Mesendoderm (in vitro differentiated cells): Measurements from ENCODE around the gene TMEM192.

Experiments
- DNase-seq: peaks from one replicate; pipeline ENCODE4 v3.0.0; 2013
- H2AK5ac ChIP-seq: 2 replicates; pipeline ENCODE4 v1.6.1; 2013; ENCODE audit warnings: low read length, inconsistent platforms
- H2BK120ac ChIP-seq: 2 replicates; pipeline ENCODE4 v1.6.1; 2013; ENCODE audit warnings: low read depth, mild to moderate bottlenecking, low read length, moderate library complexity, mixed read lengths
- H2BK15ac ChIP-seq: replicated peaks from 2 replicates; pipeline ENCODE4 v1.6.1; 2013; ENCODE audit warnings: low read depth, mild to moderate bottlenecking, moderate library complexity
- H2BK5ac ChIP-seq: 2 replicates; pipeline ENCODE4 v1.6.1; 2013; ENCODE audit warnings: low read length, inconsistent platforms
- H3K18ac ChIP-seq: 2 replicates; pipeline ENCODE4 v1.6.1; 2013; ENCODE audit warnings: mild to moderate bottlenecking, low read length, mixed read lengths
- H3K23ac ChIP-seq: one replicate; pipeline ENCODE4 v1.6.1; 2013; ENCODE audit warnings: low read length
- H3K27ac ChIP-seq: 2 replicates; pipeline ENCODE4 v1.5.1; 2013; ENCODE audit warnings: low read depth, mild to moderate bottlenecking, inconsistent platforms, low read length, moderate library complexity
- H3K27me3 ChIP-seq: 2 replicates; pipeline ENCODE4 v1.6.1; 2013; ENCODE audit warnings: low read length, control low read depth, mild to moderate bottlenecking, inconsistent platforms; ENCODE audit not compliant: insufficient read depth, poor library complexity
- H3K36me3 ChIP-seq: 2 replicates; pipeline ENCODE4 v1.6.1; 2013; ENCODE audit warnings: low read length, inconsistent platforms; ENCODE audit not compliant: control insufficient read depth, insufficient read depth
- H3K4ac ChIP-seq: one replicate; pipeline ENCODE4 v1.6.1; 2013; ENCODE audit warnings: low read depth, mild to moderate bottlenecking, low read length, moderate library complexity
- H3K4me1 ChIP-seq: 2 replicates; pipeline ENCODE4 v1.6.1; 2013; ENCODE audit warnings: low read depth, low read length, inconsistent platforms; ENCODE audit not compliant: control insufficient read depth
- H3K4me2 ChIP-seq: 2 replicates; pipeline ENCODE4 v1.6.1; 2013; ENCODE audit warnings: low read length
- H3K4me3 ChIP-seq: 2 replicates; pipeline ENCODE4 v1.5.1; 2013; ENCODE audit warnings: mild to moderate bottlenecking, low read length
- H3K56ac ChIP-seq: one replicate; pipeline ENCODE4 v1.6.1; 2013; ENCODE audit warnings: low read length
- H3K79me1 ChIP-seq: 2 replicates; pipeline ENCODE4 v1.6.1; 2013; ENCODE audit warnings: low read length, inconsistent platforms
- H3K79me2 ChIP-seq: 2 replicates; pipeline ENCODE4 v1.6.1; 2013; ENCODE audit warnings: mild to moderate bottlenecking, low read length; ENCODE audit not compliant: control insufficient read depth, insufficient read depth
- H3K9ac ChIP-seq: 2 replicates; pipeline ENCODE4 v1.6.1; 2013; ENCODE audit warnings: low read length, inconsistent platforms
- H4K5ac ChIP-seq: one replicate; pipeline ENCODE4 v1.6.1; 2013; ENCODE audit warnings: low read length
- H4K8ac ChIP-seq: one replicate; pipeline ENCODE4 v1.6.1; 2013; ENCODE audit warnings: low read depth, mild to moderate bottlenecking, control low read depth, low read length, moderate library complexity
- WGBS: extraction: QIAGEN DNeasy Blood & Tissue Kit; methylation state at CpG from one replicate; pipeline ENCODE4 v1.1.7; 2013; ENCODE audit warnings: low lambda C conversion rate, missing lambda C conversion rate; ENCODE audit not compliant: insufficient coverage; ENCODE audit errors: extremely low coverage; 5-methylcytosine and 5-hydroxymethylcytosine counted together

The TMEM192 gene

DNA sequence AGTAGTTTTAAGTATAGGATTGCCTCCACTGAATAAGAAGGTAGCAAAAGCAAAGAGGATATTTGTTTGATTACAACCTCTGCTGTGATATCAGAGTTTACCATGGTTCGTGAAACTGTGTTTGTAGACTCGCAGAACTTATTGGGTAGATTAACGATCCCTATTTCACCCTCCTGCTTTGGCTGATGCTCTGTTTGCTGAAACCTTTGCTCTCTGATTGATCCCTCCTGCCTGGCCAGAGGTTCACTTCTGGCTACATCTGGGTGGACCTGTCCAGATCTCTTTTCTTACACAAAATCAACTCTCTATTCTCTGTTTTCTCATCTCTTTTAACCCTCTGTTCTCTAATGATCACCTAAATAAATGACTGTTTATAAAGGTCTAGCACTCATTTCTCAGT is 37.9 kb upstream of the TMEM192 start:
- Histone ChIP-seq H2AK5ac (no peak overlapping the region), H3K4ac (no peak overlapping the region), H3K79me2 (no peaks in the 10 kb centered on the region), H3K23ac (no peak overlapping the region), H2BK15ac (no peak overlapping the region), H3K4me2 (no peak overlapping the region), H3K4me1 (no peaks in the 10 kb centered on the region), H3K27me3 (no peaks in the 10 kb centered on the region), H3K36me3 (no peaks in the 10 kb centered on the region), H3K4me3 (no peak overlapping the region), H3K56ac (no peak overlapping the region), H3K27ac (no peak overlapping the region), H4K8ac (no peak overlapping the region), H2BK5ac (no peak overlapping the region), H3K9ac (no peak overlapping the region), H3K18ac (no peak overlapping the region), H3K79me1 (no peaks in the 10 kb centered on the region), H2BK120ac (no peak overlapping the region), H4K5ac (no peak overlapping the region)
- no peak for DNase-seq
- WGBS = no CpG with 5 or more reads among the region's 3 CpGs

DNA sequence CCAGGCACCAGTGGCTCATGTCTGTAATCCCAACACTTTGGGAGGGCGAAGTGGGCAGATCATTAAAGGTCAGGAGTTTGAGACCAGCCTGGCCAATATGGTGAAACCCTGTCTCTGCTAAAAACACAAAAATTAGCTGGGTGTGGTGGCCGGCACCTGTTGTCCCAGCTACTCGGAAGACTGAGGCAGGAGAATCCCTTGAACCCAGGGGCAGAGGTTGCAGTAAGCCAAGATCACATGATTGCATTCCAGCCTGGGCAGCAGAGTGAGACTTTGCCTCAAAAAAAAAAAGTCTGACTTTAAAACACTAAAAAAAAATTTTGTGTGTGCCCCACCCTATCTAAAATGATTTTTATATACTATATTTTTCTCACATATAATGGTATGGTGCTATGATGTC is 26.2 kb upstream of the TMEM192 start:
- no peak overlapping the region for H3K4me3 ChIP-seq

GRCh38 chr4:165137205-165137604 is 24.5 kb upstream of the TMEM192 start:
- H3K4me3 ChIP-seq = no peak overlapping the region
- no peak overlapping the region for H2BK5ac ChIP-seq
- H3K56ac ChIP-seq = no peak overlapping the region
- no peak overlapping the region for H3K4ac ChIP-seq
- H3K23ac ChIP-seq = no peak overlapping the region
- no peak overlapping the region for H3K9ac ChIP-seq
- no peak overlapping the region for H2AK5ac ChIP-seq
- H3K79me1 ChIP-seq = no peaks in the 10 kb centered on the region
- H3K79me2 ChIP-seq = no peaks in the 10 kb centered on the region
- no peak overlapping the region for H2BK120ac ChIP-seq
- H3K4me2 ChIP-seq = no peak overlapping the region
- no peak overlapping the region for H3K27ac ChIP-seq
- H3K4me1 ChIP-seq = no peaks in the 10 kb centered on the region
- H3K27me3 ChIP-seq = no peaks in the 10 kb centered on the region
- H2BK15ac ChIP-seq = no peak overlapping the region
- H3K18ac ChIP-seq = no peak overlapping the region
- no peak overlapping the region for H4K8ac ChIP-seq
- H3K36me3 ChIP-seq = no peaks in the 10 kb centered on the region
- DNase-seq = no peak
- no peak overlapping the region for H4K5ac ChIP-seq

More for the DNA sequence above, 26.2 kb upstream of the TMEM192 start:
- Histone ChIP-seq H3K56ac (no peak overlapping the region), H4K8ac (no peak overlapping the region), H3K4me1 (no peaks in the 10 kb centered on the region), H3K23ac (no peak overlapping the region), H3K36me3 (no peaks in the 10 kb centered on the region), H3K9ac (no peak overlapping the region), H2BK5ac (no peak overlapping the region), H3K18ac (no peak overlapping the region), H2AK5ac (no peak overlapping the region), H2BK15ac (no peak overlapping the region), H2BK120ac (no peak overlapping the region), H3K79me2 (no peaks in the 10 kb centered on the region), H3K4me2 (no peak overlapping the region), H4K5ac (no peak overlapping the region), H3K27me3 (no peaks in the 10 kb centered on the region), H3K79me1 (no peaks in the 10 kb centered on the region), H3K27ac (no peak overlapping the region), H3K4ac (no peak overlapping the region)
- WGBS = no CpG with 5 or more reads among the region's 3 CpGs
- no peak for DNase-seq

GRCh38 chr4:165136529-165136928 is 23.9 kb upstream of the TMEM192 start:
- H3K36me3 ChIP-seq = no peaks in the 10 kb centered on the region
- no peak overlapping the region for H2BK120ac ChIP-seq
- no peaks in the 10 kb centered on the region for H3K79me2 ChIP-seq
- no peak overlapping the region for H4K8ac ChIP-seq
- no peaks in the 10 kb centered on the region for H3K27me3 ChIP-seq
- no peaks in the 10 kb centered on the region for H3K79me1 ChIP-seq
- H3K18ac ChIP-seq = no peak overlapping the region
- H4K5ac ChIP-seq = no peak overlapping the region
- no peak overlapping the region for H3K9ac ChIP-seq
- no peak overlapping the region for H3K4me3 ChIP-seq
- H3K27ac ChIP-seq = no peak overlapping the region
- H3K4me2 ChIP-seq = no peak overlapping the region
- no peaks in the 10 kb centered on the region for H3K4me1 ChIP-seq
- H2AK5ac ChIP-seq = no peak overlapping the region
- DNase-seq = no peak
- no CpG with 5 or more reads among the region's 4 CpGs for WGBS
- H2BK5ac ChIP-seq = no peak overlapping the region
- H3K23ac ChIP-seq = no peak overlapping the region
- no peak overlapping the region for H3K56ac ChIP-seq
- no peak overlapping the region for H2BK15ac ChIP-seq
- no peak overlapping the region for H3K4ac ChIP-seq

- no peak overlapping the region for H3K18ac ChIP-seq
- no peaks in the 10 kb centered on the region for H3K36me3 ChIP-seq
- no peak for DNase-seq
- no peak overlapping the region for H3K4me2 ChIP-seq
- H4K8ac ChIP-seq = no peak overlapping the region
- H2BK15ac ChIP-seq = no peak overlapping the region
- H3K79me1 ChIP-seq = no peaks in the 10 kb centered on the region
- no peaks in the 10 kb centered on the region for H3K79me2 ChIP-seq
- no peaks in the 10 kb centered on the region for H3K4me1 ChIP-seq
- H3K27me3 ChIP-seq = no peaks in the 10 kb centered on the region
- no peak overlapping the region for H2BK5ac ChIP-seq
- H3K23ac ChIP-seq = no peak overlapping the region
- no peak overlapping the region for H2BK120ac ChIP-seq
- H3K9ac ChIP-seq = no peak overlapping the region
- no peak overlapping the region for H3K4me3 ChIP-seq
- H3K4ac ChIP-seq = no peak overlapping the region
- no peak overlapping the region for H3K27ac ChIP-seq
- no peak overlapping the region for H4K5ac ChIP-seq
- no peak overlapping the region for H2AK5ac ChIP-seq
- H3K56ac ChIP-seq = no peak overlapping the region
- WGBS = no CpG with 5 or more reads among the region's 2 CpGs
Observed at GRCh38 chr4:165133150-165133549, 20.5 kb upstream of the TMEM192 start.

GRCh38 chr4:165131247-165131832 is 18.7 kb upstream of the TMEM192 start:
- H3K79me1 ChIP-seq = no peaks in the 10 kb centered on the region
- WGBS = no CpG with 5 or more reads among the region's 9 CpGs
- H4K8ac ChIP-seq = no peak overlapping the region
- peak; percentile 69 for DNase-seq
- no peak overlapping the region for H3K18ac ChIP-seq
- H3K36me3 ChIP-seq = no peaks in the 10 kb centered on the region
- H3K23ac ChIP-seq = no peak overlapping the region
- no peak overlapping the region for H4K5ac ChIP-seq
- H2BK5ac ChIP-seq = no peak overlapping the region
- H2BK120ac ChIP-seq = no peak overlapping the region
- H3K27ac ChIP-seq = no peak overlapping the region
- no peaks in the 10 kb centered on the region for H3K79me2 ChIP-seq
- H3K27me3 ChIP-seq = no peaks in the 10 kb centered on the region
- no peak overlapping the region for H3K4ac ChIP-seq
- no peak overlapping the region for H3K56ac ChIP-seq
- no peak overlapping the region for H2BK15ac ChIP-seq
- H3K9ac ChIP-seq = no peak overlapping the region
- no peak overlapping the region for H3K4me3 ChIP-seq
- H2AK5ac ChIP-seq = no peak overlapping the region
- H3K4me1 ChIP-seq = no peaks in the 10 kb centered on the region
- no peak overlapping the region for H3K4me2 ChIP-seq
